OCI-LY3 (cell line): ENCODE results near the gene RAB3GAP1.

ENCODE experiments used
- H2AFZ ChIP-seq: fragments of 200-600, 300-600 bp; shearing (Covaris generic); 2 replicates; pipeline ENCODE4 v1.6.0; 2014; ENCODE audit warnings: antibody characterized with exemption, low read depth, low read length
- H3K27ac ChIP-seq: fragments of 200-600, 300-600 bp; sonication (generic); 2 replicates; pipeline ENCODE4 v1.5.1; 2014; ENCODE audit warnings: mild to moderate bottlenecking, low read length, moderate library complexity, mixed read lengths
- H3K27me3 ChIP-seq: fragments of 200-600, 300-600 bp; sonication (generic); 2 replicates; pipeline ENCODE4 v1.6.1; 2014; ENCODE audit warnings: low read depth, low read length, mixed read lengths
- H3K36me3 ChIP-seq: fragments of 200-600, 300-600 bp; sonication (generic); replicated peaks from 2 replicates; pipeline ENCODE3; 2014; ENCODE audit warnings: low read depth, low read length, mixed read lengths
- H3K4me1 ChIP-seq: fragments of 300-600, 200-600 bp; sonication (generic); 2 replicates; pipeline ENCODE4 v1.6.1; 2014; ENCODE audit warnings: low read length, mixed read lengths
- H3K4me2 ChIP-seq: fragments of 200-600, 300-600 bp; sonication (generic); 2 replicates; pipeline ENCODE4 v1.6.1; 2014; ENCODE audit warnings: low read length, mixed read lengths
- H3K4me3 ChIP-seq: fragments of 300-600, 200-600 bp; sonication (generic); 2 replicates; pipeline ENCODE4 v1.5.1; 2014; ENCODE audit warnings: antibody characterized with exemption, mild to moderate bottlenecking, low read length, moderate library complexity
- H3K79me2 ChIP-seq: fragments of 300-600, 200-600 bp; shearing (Covaris generic); 2 replicates; pipeline ENCODE4 v1.6.1; 2014; ENCODE audit warnings: mild to moderate bottlenecking, low read length, mixed read lengths
- H3K9ac ChIP-seq: fragments of 300-600, 200-600 bp; shearing (Covaris generic); 2 replicates; pipeline ENCODE4 v1.6.0; 2014; ENCODE audit warnings: mild to moderate bottlenecking, low read length, moderate library complexity
- H3K9me3 ChIP-seq: fragments of 200-600, 300-600 bp; shearing (Covaris generic); 2 replicates; pipeline ENCODE4 v1.6.1; 2014; ENCODE audit warnings: low read length, mixed read lengths; ENCODE audit not compliant: insufficient read depth
- H4K20me1 ChIP-seq: fragments of 200-600, 300-600 bp; sonication (generic); 2 replicates; pipeline ENCODE4 v1.6.1; 2016; ENCODE audit warnings: low read length, mixed read lengths; ENCODE audit not compliant: insufficient read depth
- EZH2phosphoT487 ChIP-seq: fragments of 200-600 bp; shearing (Covaris generic); IDR thresholded peaks from 2 replicates; pipeline ENCODE4 v1.6.1; 2018; ENCODE audit warnings: antibody characterized with exemption, mixed run types, low read depth
- TF ChIP-seq, protein P1 (sequence below): fragments of 200-600, 300-600 bp; sonication (generic); IDR thresholded peaks from 2 replicates; pipeline ENCODE4 v1.5.1; 2014; ENCODE audit warnings: antibody characterized with exemption, low read length, low read depth

The RAB3GAP1 gene

DNA sequence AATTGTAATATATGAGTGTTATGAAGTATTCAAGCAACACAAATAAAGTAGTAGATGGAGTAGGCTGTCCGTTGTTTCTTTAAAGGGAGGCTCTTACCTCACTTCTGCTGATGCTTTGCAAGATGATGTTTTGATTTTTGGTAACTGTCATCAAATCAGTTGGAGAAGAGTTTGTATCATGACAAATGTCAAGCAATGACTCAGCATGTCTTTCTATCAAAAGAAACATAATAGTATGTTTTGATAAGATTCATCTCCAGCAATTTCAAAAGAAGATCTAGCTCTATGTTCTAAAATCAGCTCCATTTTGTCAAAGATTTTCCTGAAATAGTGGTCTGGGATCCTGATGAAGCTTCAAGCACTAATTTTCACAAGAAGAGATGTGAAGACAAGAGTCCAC is 30.5 kb upstream of the RAB3GAP1 start:
- H3K9ac ChIP-seq, result no peak overlapping the region
- no peaks in the 10 kb centered on the region for H3K36me3 ChIP-seq
- H3K27me3 ChIP-seq, result 0 out of 2 replicates have a peak, but pooled peaks cover 3% of the 10 kb centered on the region
- H3K4me2 ChIP-seq, result no peak overlapping the region
- H3K4me3 ChIP-seq, result no peak overlapping the region
- no peak overlapping the region for H2AFZ ChIP-seq
- TF ChIP-seq, protein P1, sequence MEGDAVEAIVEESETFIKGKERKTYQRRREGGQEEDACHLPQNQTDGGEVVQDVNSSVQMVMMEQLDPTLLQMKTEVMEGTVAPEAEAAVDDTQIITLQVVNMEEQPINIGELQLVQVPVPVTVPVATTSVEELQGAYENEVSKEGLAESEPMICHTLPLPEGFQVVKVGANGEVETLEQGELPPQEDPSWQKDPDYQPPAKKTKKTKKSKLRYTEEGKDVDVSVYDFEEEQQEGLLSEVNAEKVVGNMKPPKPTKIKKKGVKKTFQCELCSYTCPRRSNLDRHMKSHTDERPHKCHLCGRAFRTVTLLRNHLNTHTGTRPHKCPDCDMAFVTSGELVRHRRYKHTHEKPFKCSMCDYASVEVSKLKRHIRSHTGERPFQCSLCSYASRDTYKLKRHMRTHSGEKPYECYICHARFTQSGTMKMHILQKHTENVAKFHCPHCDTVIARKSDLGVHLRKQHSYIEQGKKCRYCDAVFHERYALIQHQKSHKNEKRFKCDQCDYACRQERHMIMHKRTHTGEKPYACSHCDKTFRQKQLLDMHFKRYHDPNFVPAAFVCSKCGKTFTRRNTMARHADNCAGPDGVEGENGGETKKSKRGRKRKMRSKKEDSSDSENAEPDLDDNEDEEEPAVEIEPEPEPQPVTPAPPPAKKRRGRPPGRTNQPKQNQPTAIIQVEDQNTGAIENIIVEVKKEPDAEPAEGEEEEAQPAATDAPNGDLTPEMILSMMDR, result no peak
- TF ChIP-seq EZH2phosphoT487, result no peak
- no peaks in the 10 kb centered on the region for H4K20me1 ChIP-seq
- H3K27ac ChIP-seq, result no peak overlapping the region
- H3K9me3 ChIP-seq, result 0 out of 2 replicates have a peak, but pooled peaks cover 3% of the 10 kb centered on the region
- H3K4me1 ChIP-seq, result peaks cover 6% of the 10 kb centered on the region; the same call in 1 of the 2 replicates
- H3K79me2 ChIP-seq, result no peaks in the 10 kb centered on the region

DNA sequence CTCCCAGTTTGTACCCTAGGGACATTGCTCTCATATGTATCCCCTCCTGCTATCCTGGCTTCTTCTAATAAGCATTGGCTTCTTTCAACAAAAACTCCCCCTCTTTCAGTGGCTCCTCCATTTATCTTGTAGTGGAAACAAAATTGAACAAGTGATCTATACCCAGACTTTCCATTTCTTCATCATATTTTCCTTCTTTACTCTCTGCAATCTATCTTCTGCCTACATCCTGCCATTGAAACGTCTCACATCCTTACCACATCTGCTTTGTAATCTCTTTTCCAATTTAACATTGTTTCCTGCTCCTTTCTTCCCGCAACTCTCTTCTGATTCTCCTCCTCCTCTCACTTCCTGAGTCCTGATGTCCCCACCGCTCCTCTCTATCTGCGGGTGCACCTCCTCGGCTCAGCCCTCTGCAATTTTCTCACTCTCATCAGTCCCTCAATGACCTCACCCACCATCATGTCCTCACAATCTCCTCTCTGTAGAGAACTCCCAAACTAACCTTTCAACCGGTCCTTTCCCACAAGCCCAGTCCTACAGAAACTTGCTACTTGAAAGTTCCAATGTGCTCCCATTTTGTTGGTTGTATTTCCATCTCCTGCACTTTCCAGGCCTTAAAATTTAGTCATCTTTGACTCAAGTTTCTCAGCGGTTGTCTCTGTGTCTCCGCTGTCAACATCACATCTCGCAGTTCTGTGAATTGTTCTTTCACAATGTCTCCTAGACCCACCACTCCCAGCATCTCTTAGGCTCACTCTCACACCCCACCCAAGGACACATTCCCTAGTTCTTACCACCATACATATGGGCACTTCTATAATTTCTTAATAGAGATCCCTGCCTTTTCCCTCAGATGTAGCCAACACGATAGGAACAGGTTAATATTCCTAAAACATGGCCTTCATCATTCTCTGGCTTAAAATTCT is 28.9 kb upstream of the RAB3GAP1 start:
- no peak overlapping the region for H3K27ac ChIP-seq
- H3K4me3 ChIP-seq, result no peak overlapping the region
- no peaks in the 10 kb centered on the region for H3K27me3 ChIP-seq
- H2AFZ ChIP-seq, result no peak overlapping the region
- H3K36me3 ChIP-seq, result no peaks in the 10 kb centered on the region
- TF ChIP-seq, protein P1, result no peak
- no peak for TF ChIP-seq EZH2phosphoT487
- H3K79me2 ChIP-seq, result no peaks in the 10 kb centered on the region
- H3K9ac ChIP-seq, result no peak overlapping the region
- no peak overlapping the region for H3K4me2 ChIP-seq
- H3K9me3 ChIP-seq, result 0 out of 2 replicates have a peak, but pooled peaks cover 3% of the 10 kb centered on the region
- H3K4me1 ChIP-seq, result peaks cover 6% of the 10 kb centered on the region; the same call in 1 of the 2 replicates
- no peaks in the 10 kb centered on the region for H4K20me1 ChIP-seq

DNA sequence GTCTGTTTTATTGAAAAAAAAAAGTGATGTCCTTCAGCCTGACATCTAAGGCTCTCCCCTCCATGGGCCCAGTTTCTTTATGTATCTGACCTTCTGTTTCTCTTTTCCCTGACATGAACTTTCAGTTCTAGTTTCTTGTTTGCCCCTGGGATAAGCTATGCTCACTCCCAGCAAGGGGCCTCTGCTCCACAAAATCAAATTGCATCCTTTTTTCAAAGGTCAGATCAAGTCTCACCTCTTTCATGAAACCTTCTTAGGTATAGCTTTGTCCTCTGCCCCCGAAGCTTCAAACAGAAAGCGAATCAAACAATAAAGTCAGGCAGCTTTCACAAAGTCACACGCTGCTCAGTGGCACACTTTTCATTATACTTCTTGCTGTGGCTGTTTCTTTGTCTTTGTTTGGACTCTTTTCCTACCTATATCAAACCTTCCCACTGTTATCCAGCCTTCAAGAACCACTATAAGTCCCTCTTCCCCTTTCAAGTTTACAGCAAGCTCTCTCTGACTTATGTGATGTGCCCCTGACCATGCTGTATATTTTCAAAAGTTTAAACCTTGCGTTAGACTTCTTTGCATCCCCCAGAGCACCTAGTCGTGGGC is 28.1 kb upstream of the RAB3GAP1 start:
- no peak overlapping the region for H3K9ac ChIP-seq
- H3K27ac ChIP-seq, result no peak overlapping the region
- H3K4me3 ChIP-seq, result no peak overlapping the region
- H3K36me3 ChIP-seq, result no peaks in the 10 kb centered on the region
- H2AFZ ChIP-seq, result no peak overlapping the region
- H4K20me1 ChIP-seq, result no peaks in the 10 kb centered on the region
- H3K4me2 ChIP-seq, result no peak overlapping the region
- H3K79me2 ChIP-seq, result no peaks in the 10 kb centered on the region
- no peaks in the 10 kb centered on the region for H3K27me3 ChIP-seq
- TF ChIP-seq EZH2phosphoT487, result no peak
- TF ChIP-seq, protein P1, result no peak
- H3K4me1 ChIP-seq, result peaks cover 6% of the 10 kb centered on the region; the same call in 1 of the 2 replicates
- H3K9me3 ChIP-seq, result 0 out of 2 replicates have a peak, but pooled peaks cover 3% of the 10 kb centered on the region

DNA sequence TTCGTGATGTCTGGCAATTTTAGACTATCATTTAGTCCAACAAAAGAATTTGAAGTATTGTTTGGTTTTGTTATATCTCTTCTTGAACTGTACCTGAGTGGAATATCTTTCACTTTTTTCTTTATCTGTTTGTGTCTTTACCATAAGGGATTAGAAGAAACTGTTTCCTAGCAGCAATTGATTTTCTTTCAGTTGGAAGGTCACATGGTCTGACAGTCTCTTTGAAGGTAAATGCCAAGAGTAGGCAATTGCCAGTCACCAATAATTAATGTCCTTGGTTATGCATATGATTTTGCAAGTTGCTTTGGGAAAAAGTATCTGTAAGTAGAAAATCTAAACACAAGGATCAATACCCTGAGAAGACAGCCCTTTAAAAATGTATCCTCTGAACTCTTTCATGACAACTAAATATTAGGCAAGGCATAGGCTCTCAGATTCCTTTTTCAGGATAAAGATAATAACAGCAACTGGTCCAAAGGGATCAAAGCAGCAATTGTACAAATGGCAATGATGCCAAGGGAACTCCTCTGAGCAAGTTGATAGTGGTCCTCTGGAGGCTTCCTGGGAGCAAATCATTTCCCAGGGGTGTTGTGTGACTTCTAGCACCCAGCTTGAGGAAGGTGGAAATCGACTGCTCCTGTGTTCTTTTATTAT is 22.5 kb upstream of the RAB3GAP1 start:
- TF ChIP-seq, protein P1, result no peak
- no peak for TF ChIP-seq EZH2phosphoT487
- H2AFZ ChIP-seq, result no peak overlapping the region
- no peaks in the 10 kb centered on the region for H3K36me3 ChIP-seq
- H3K27me3 ChIP-seq, result no peaks in the 10 kb centered on the region
- no peaks in the 10 kb centered on the region for H3K79me2 ChIP-seq
- no peak overlapping the region for H3K4me2 ChIP-seq
- no peak overlapping the region for H3K27ac ChIP-seq
- H3K4me3 ChIP-seq, result no peak overlapping the region
- no peaks in the 10 kb centered on the region for H3K9me3 ChIP-seq
- H3K9ac ChIP-seq, result no peak overlapping the region
- no peaks in the 10 kb centered on the region for H3K4me1 ChIP-seq
- no peaks in the 10 kb centered on the region for H4K20me1 ChIP-seq
